ENCODE measurements around the gene FAM13B. TPM values are rescaled to one million over a fixed set of nuclear protein-coding genes. Genes with fewer than 3 reads are reported as not detected.
"Not testable (repeated sequence)": the region's sequence is repeated elsewhere in the genome, so short reads cannot be mapped to it uniquely, and the experiment has no call there.

The FAM13B gene
- total RNA-seq, 1 experiment from 2014 or later, result 13.0 TPM

DNA sequence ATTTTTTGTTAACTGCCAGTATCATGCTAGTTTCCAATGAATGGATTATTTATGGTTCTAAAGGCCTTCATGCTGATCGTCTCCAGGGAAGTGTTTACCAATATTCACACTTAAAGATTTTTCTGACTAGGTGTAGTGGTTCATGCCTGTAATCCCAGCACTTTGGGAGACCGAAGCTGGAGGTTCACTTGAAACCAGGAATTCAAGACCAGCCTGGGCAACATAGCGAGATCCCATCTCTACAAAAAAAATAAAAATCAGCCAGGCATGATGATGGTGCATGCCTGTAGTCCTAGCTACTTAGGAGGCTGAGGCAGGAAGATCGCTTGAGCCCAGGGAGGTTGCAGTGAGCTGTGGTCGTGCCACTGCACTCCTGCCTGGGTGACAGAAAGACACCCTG lies 43.5 kb downstream of the FAM13B start:
- no peak for TF ChIP-seq EZH2phosphoT487 (IDR thresholded peaks at IDR 0.05; ENCODE audit: borderline replicate concordance, low read length)
- no peak for TF ChIP-seq EZH2 (IDR thresholded peaks at IDR 0.05; ENCODE audit: low read length, unreplicated experiment)
- TF ChIP-seq, protein P1, sequence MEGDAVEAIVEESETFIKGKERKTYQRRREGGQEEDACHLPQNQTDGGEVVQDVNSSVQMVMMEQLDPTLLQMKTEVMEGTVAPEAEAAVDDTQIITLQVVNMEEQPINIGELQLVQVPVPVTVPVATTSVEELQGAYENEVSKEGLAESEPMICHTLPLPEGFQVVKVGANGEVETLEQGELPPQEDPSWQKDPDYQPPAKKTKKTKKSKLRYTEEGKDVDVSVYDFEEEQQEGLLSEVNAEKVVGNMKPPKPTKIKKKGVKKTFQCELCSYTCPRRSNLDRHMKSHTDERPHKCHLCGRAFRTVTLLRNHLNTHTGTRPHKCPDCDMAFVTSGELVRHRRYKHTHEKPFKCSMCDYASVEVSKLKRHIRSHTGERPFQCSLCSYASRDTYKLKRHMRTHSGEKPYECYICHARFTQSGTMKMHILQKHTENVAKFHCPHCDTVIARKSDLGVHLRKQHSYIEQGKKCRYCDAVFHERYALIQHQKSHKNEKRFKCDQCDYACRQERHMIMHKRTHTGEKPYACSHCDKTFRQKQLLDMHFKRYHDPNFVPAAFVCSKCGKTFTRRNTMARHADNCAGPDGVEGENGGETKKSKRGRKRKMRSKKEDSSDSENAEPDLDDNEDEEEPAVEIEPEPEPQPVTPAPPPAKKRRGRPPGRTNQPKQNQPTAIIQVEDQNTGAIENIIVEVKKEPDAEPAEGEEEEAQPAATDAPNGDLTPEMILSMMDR (conservative IDR thresholded peaks at IDR 0.05; ENCODE audit: low read depth, low read length), result no peak
- no TSS peak for BruUV-seq (replicated peaks)
- no peaks in the 10 kb centered on the region for H4K20me1 ChIP-seq (ENCODE audit: low read length)
- H3F3A ChIP-seq (ENCODE audit: low read length, unreplicated experiment), result no peaks in the 10 kb centered on the region
- H3K36me3 ChIP-seq (ENCODE audit: low read depth, low read length), result no peaks in the 10 kb centered on the region; the same call in 1 of the 2 replicates
- intact Hi-C loops (cut with micrococcal nuclease), result no loop called here
- H3K79me2 ChIP-seq (ENCODE audit: low read length), result 0 out of 2 replicates have a peak, but pooled peaks cover under 1% of the 10 kb centered on the region
- H2AFZ ChIP-seq (ENCODE audit: low read length), result no peak overlapping the region
- H3K27ac ChIP-seq (ENCODE audit: low read length), result no peak overlapping the region
- ATAC-seq (no peak), DNase-seq (no peak)
- H3K9me3 ChIP-seq (ENCODE audit: low read length), result no peaks in the 10 kb centered on the region
- no peak overlapping the region for H3K9ac ChIP-seq (ENCODE audit: low read length)
- ChIA-PET POLR2A (ENCODE audit: unreplicated experiment) (no interaction called here), CTCF (no interaction called here)
- no peaks in the 10 kb centered on the region for H3K9me2 ChIP-seq (replicated peaks; ENCODE audit: low read length)
- H3K4me1 ChIP-seq (ENCODE audit: insufficient read depth, low read length), result no peaks in the 10 kb centered on the region; the same call in 1 of the 2 replicates
- no peak overlapping the region for H3K4me3 ChIP-seq (ENCODE audit: low read length)
- H3K27me3 ChIP-seq (ENCODE audit: low read length), result no peaks in the 10 kb centered on the region
- no peak overlapping the region for H3K4me2 ChIP-seq (ENCODE audit: low read length)

DNA sequence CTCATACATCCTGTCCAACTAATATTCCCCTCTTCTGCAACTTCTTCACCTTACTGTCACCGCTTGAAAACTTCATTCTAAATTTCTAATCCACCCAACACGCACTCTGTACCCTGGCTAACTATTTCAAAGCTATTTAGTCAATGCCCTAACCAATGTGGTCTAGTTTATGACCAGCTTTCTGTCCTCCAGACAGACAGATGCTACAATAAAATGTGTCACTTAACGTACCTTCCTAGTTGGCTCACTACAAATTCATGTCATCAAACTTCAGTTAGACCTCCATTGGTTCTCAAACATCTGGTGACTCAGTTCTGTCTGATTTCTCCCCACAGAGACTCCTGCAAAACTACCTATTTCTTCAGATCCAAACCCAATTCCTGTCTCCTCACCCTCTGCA lies 57.7 kb downstream of the FAM13B start:
- Histone ChIP-seq H3K9me3 (ENCODE audit: low read length) (no peaks in the 10 kb centered on the region), H3K4me3 (ENCODE audit: low read length) (no peak overlapping the region)
- CTCF ChIA-PET, result no interaction called here

DNA sequence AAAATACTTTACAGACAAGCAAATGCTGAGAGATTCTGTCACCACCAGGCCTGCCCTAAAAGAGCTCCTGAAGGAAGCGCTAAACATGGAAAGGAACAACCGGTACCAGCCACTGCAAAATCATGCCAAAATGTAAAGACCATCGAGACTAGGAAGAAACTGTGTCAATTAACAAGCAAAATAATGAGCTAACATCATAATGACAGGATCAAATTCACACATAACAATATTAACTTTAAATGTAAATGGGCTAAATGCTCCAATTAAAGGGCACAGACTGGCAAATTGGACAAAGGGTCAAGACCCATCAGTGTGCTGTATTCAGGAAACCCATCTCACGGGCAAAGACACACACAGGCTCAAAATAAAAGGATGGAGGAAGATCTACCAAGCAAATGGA lies 62.5 kb downstream of the FAM13B start:
- not testable (repeated sequence) for BruUV-seq (replicated peaks)

More for the DNA sequence above, 57.7 kb downstream of the FAM13B start:
- H2AFZ ChIP-seq (ENCODE audit: low read length), result no peak overlapping the region
- no peaks in the 10 kb centered on the region for H3K36me3 ChIP-seq (ENCODE audit: low read depth, low read length)
- DNase-seq, result no peak
- H3K79me2 ChIP-seq (ENCODE audit: low read length), result no peaks in the 10 kb centered on the region
- intact Hi-C loops (cut with micrococcal nuclease), result no loop called here
- H3K9me2 ChIP-seq (replicated peaks; ENCODE audit: low read length), result no peaks in the 10 kb centered on the region
- H3K27me3 ChIP-seq (ENCODE audit: low read length), result no peaks in the 10 kb centered on the region
- POLR2A ChIA-PET (ENCODE audit: unreplicated experiment), result no interaction called here
- no peaks in the 10 kb centered on the region for H3F3A ChIP-seq (ENCODE audit: low read length, unreplicated experiment)
- H3K27ac ChIP-seq (ENCODE audit: low read length), result no peak overlapping the region
- no peak overlapping the region for H3K4me2 ChIP-seq (ENCODE audit: low read length)
- H4K20me1 ChIP-seq (ENCODE audit: low read length), result no peaks in the 10 kb centered on the region
- no peaks in the 10 kb centered on the region for H3K4me1 ChIP-seq (ENCODE audit: insufficient read depth, low read length)
- BruUV-seq (replicated peaks), result no TSS peak
- ATAC-seq, result no peak
- H3K9ac ChIP-seq (ENCODE audit: low read length), result no peak overlapping the region
- TF ChIP-seq EZH2 (IDR thresholded peaks at IDR 0.05; ENCODE audit: low read length, unreplicated experiment) (no peak), EZH2phosphoT487 (IDR thresholded peaks at IDR 0.05; ENCODE audit: borderline replicate concordance, low read length) (no peak)
- TF ChIP-seq, protein P1 (conservative IDR thresholded peaks at IDR 0.05; ENCODE audit: low read depth, low read length), result no peak

More for the DNA sequence above, 62.5 kb downstream of the FAM13B start:
- intact Hi-C loops (cut with micrococcal nuclease); H3K9ac ChIP-seq (ENCODE audit: low read length); H3K79me2 ChIP-seq (ENCODE audit: low read length); H3K36me3 ChIP-seq (ENCODE audit: low read depth, low read length); H3K27me3 ChIP-seq (ENCODE audit: low read length); POLR2A ChIA-PET (ENCODE audit: unreplicated experiment); DNase-seq; H3K27ac ChIP-seq (ENCODE audit: low read length); H2AFZ ChIP-seq (ENCODE audit: low read length); H3F3A ChIP-seq (ENCODE audit: low read length, unreplicated experiment); H3K4me2 ChIP-seq (ENCODE audit: low read length); H3K4me3 ChIP-seq (ENCODE audit: low read length); H3K9me3 ChIP-seq (ENCODE audit: low read length); H3K4me1 ChIP-seq (ENCODE audit: insufficient read depth, low read length); H3K9me2 ChIP-seq (replicated peaks; ENCODE audit: low read length); ATAC-seq; CTCF ChIA-PET; H4K20me1 ChIP-seq (ENCODE audit: low read length): not testable (repeated sequence)
